ENCODE results near the gene STXBP4. TPM values are rescaled to one million over a fixed set of nuclear protein-coding genes. Genes with fewer than 3 reads are reported as not detected.

Gene STXBP4
- total and polyA plus RNA-seq, 7 donors, result 0.53 to 4.1 (median 2.3) TPM

DNA sequence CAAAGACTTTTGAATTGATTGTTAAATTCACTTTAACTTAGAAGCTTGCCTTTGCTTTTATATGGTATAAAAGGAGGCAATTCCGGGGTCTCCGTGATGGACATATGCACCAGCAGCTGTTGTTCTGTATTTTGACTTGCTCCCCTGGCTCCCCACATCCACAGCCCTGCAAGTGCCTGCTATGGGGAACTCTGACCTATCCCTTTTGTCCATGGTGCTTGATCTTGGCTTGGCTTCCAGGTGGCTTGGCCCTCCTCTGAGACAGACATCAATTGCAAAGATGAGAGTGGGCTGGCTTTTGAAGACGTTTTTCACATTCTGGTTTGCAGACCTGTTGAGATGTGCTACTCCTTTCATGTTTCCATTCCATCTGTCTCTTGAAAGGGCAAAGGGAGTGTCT is 41.0 kb upstream of the STXBP4 start:
- peaks cover 3% of the 10 kb centered on the region for H3K4me1 ChIP-seq
- 76 to 79% (median 77%) methylated on average over 3 of the region's 3 CpGs for WGBS, 3 donors
- H3K9me3 ChIP-seq, result no peaks in the 10 kb centered on the region
- ATAC-seq, result no peak
- no peaks in the 10 kb centered on the region for H3K27me3 ChIP-seq (ENCODE audit: insufficient read depth in 3 of 3, low read length in 2 of 3)
- intact Hi-C loops (cut with DNase I), result no loop called here
- TF ChIP-seq, protein P1, sequence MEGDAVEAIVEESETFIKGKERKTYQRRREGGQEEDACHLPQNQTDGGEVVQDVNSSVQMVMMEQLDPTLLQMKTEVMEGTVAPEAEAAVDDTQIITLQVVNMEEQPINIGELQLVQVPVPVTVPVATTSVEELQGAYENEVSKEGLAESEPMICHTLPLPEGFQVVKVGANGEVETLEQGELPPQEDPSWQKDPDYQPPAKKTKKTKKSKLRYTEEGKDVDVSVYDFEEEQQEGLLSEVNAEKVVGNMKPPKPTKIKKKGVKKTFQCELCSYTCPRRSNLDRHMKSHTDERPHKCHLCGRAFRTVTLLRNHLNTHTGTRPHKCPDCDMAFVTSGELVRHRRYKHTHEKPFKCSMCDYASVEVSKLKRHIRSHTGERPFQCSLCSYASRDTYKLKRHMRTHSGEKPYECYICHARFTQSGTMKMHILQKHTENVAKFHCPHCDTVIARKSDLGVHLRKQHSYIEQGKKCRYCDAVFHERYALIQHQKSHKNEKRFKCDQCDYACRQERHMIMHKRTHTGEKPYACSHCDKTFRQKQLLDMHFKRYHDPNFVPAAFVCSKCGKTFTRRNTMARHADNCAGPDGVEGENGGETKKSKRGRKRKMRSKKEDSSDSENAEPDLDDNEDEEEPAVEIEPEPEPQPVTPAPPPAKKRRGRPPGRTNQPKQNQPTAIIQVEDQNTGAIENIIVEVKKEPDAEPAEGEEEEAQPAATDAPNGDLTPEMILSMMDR (IDR thresholded peaks at IDR 0.05), result no peak
- no peak overlapping the region for H3K27ac ChIP-seq
- DNase-seq, result no peak
- H3K4me3 ChIP-seq, result no peak overlapping the region
- H3K36me3 ChIP-seq (ENCODE audit: insufficient read depth in 1 of 2, low read depth in 1 of 2), result peaks cover 0 to 10% of the 10 kb centered on the region in 2 donors

DNA sequence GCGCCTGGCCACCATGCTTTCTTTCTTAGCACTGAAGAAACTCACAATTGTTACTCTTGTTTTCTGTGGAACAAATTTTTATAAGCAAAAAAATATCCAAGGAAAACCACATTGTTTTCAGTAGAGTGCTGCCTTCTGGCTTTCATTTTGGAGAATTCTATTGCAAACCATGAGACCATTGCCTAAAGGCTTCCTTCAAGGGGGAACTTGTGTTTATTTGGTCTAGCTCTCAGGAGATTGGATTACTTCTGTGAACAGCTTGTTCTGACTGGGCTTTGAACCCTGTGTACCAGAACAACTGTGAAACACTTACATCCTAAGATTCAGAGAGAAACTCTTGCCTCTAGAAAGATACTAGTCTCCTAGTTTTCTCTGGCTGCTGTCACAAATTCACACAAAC is 35.9 kb upstream of the STXBP4 start:
- intact Hi-C loops (cut with DNase I), result no loop called here
- WGBS, 3 donors, result 93 to 100% (median 98%) methylated on average over 1 of the region's 1 CpG
- ATAC-seq (no peak), DNase-seq (no peak)
- H3K9me3 ChIP-seq, result no peaks in the 10 kb centered on the region
- H3K4me1 ChIP-seq, result no peaks in the 10 kb centered on the region
- TF ChIP-seq, protein P1 (IDR thresholded peaks at IDR 0.05), result no peak
- H3K27ac ChIP-seq, result no peak overlapping the region
- H3K27me3 ChIP-seq (ENCODE audit: insufficient read depth in 3 of 3, low read length in 2 of 3), result no peaks in the 10 kb centered on the region
- H3K36me3 ChIP-seq (ENCODE audit: insufficient read depth in 1 of 2, low read depth in 1 of 2), result peaks cover 0 to 36% of the 10 kb centered on the region in 2 donors
- H3K4me3 ChIP-seq, result no peak overlapping the region

DNA sequence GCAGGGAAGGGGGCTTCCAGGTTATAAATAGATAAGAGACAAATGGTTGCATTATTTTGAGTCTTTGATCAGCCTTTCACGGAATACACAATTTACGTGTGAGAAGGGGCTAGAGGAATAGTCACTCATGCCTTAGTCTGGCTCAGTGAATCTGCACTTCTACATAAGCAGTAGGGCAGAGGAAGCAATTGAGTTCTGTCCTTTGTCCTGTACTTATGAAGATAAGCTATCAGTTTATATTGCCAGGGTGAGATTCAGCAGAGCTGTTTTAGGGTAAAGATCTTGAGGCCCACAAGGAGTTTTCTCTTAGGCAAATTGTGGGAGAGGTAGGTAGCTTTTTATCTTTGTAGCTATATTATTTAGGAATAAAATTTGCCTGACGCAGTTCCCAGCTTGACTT is 34.6 kb upstream of the STXBP4 start:
- 90 to 96% (median 93%) methylated on average over 3 of the region's 3 CpGs for WGBS, 3 donors
- intact Hi-C loops (cut with DNase I), result no loop called here
- H3K36me3 ChIP-seq (ENCODE audit: insufficient read depth in 1 of 2, low read depth in 1 of 2), result peaks cover 0 to 44% of the 10 kb centered on the region in 2 donors

DNA sequence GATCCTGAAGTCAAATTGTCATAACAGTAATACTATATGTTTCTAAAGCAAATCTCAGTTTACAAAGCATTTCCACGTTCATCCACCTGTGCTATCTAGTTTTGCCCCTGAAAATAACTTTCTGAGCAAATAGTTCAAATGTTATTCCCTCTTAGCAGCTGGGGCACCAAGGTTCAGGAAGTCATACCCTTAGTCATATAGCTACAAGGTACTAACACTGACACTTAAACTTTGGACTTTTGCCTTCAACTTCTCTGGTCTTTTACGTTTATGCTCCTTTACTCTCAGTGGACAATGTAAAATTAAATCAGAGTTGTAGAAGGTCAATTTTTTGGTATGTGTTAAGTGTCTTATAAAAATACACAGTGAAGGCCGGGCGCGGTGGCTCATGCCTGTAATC is 33.1 kb upstream of the STXBP4 start:
- TF ChIP-seq, protein P1 (IDR thresholded peaks at IDR 0.05), result no peak
- H3K9me3 ChIP-seq, result no peaks in the 10 kb centered on the region
- no peaks in the 10 kb centered on the region for H3K4me1 ChIP-seq
- H3K27me3 ChIP-seq (ENCODE audit: insufficient read depth in 3 of 3, low read length in 2 of 3), result no peaks in the 10 kb centered on the region
- no peak overlapping the region for H3K27ac ChIP-seq
- ATAC-seq (no peak), DNase-seq (no peak)
- peaks cover 0 to 45% of the 10 kb centered on the region in 2 donors for H3K36me3 ChIP-seq (ENCODE audit: insufficient read depth in 1 of 2, low read depth in 1 of 2)
- intact Hi-C loops (cut with DNase I), result no loop called here
- WGBS, 3 donors, result 84 to 92% (median 91%) methylated on average over 5 of the region's 5 CpGs
- H3K4me3 ChIP-seq, result no peak overlapping the region

More for the DNA sequence above, 34.6 kb upstream of the STXBP4 start:
- TF ChIP-seq, protein P1 (IDR thresholded peaks at IDR 0.05), result no peak
- DNase-seq, result no peak
- H3K27ac ChIP-seq, result no peak overlapping the region
- no peaks in the 10 kb centered on the region for H3K27me3 ChIP-seq (ENCODE audit: insufficient read depth in 3 of 3, low read length in 2 of 3)
- no peaks in the 10 kb centered on the region for H3K4me1 ChIP-seq
- no peak overlapping the region for H3K4me3 ChIP-seq
- H3K9me3 ChIP-seq, result no peaks in the 10 kb centered on the region
- ATAC-seq, result no peak

DNA sequence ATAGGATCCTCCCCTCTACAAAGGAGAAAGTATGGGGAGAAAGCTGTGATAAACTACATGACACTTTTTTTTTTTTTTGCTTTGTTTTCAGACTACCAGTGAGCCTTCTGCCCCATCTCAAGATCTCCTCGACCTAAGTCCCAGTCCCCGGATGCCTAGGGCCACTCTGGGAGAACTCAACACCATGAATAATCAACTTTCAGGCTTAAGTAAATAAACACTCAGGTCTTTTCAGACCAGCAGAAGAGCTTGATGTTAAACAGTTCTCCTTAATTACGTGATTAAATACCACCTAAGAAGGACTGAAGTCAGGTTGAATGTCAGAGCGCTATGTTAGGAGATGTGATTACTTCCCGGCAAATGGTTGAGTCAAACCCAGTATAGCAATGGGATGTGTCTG is 31.5 kb upstream of the STXBP4 start:
- H3K27ac ChIP-seq, result no peak overlapping the region
- 73 to 81% (median 77%) methylated on average over 5 of the region's 5 CpGs for WGBS, 3 donors
- TF ChIP-seq, protein P1 (IDR thresholded peaks at IDR 0.05), result no peak
- DNase-seq, result no peak
- peaks cover 0 to 43% of the 10 kb centered on the region in 2 donors for H3K36me3 ChIP-seq (ENCODE audit: insufficient read depth in 1 of 2, low read depth in 1 of 2)
- H3K4me1 ChIP-seq, result no peaks in the 10 kb centered on the region
- ATAC-seq, result no peak
- H3K4me3 ChIP-seq, result no peak overlapping the region
- H3K9me3 ChIP-seq, result no peaks in the 10 kb centered on the region
- intact Hi-C loops (cut with DNase I), result no loop called here
- no peaks in the 10 kb centered on the region for H3K27me3 ChIP-seq (ENCODE audit: insufficient read depth in 3 of 3, low read length in 2 of 3)
